HEK293T (cell line): ENCODE measurements around the gene ZNF33A.
"Not testable (repeated sequence)": the region's sequence is repeated elsewhere in the genome, so short reads cannot be mapped to it uniquely, and the experiment has no call there.

Source experiments
- CTCF ChIA-PET: fragments of 350-600 bp; formaldehyde crosslinking; extraction: SDS; loops from one replicate; lab custom pipeline; 2021; ENCODE audit warnings: antibody characterized with exemption, inconsistent platforms; lab: Yijun Ruan, JAX
- POLR2A ChIA-PET: fragments of 350-600 bp; formaldehyde crosslinking; extraction: SDS; loops from one replicate; lab custom pipeline; 2020; ENCODE audit warnings: antibody characterized with exemption, inconsistent platforms; lab: Yijun Ruan, JAX
- DNase-seq: peaks from one replicate; pipeline ENCODE4 v3.0.0; 2012; ENCODE audit warnings: mixed read lengths; ENCODE audit errors: extremely low spot score
- ARNT ChIP-seq: fragments of 450-650 bp; IDR thresholded peaks from 2 replicates; pipeline ENCODE4 v1.6.1; 2017; ENCODE audit warnings: mild to moderate bottlenecking
- BHLHE40 ChIP-seq: fragments of 450-650 bp; IDR thresholded peaks from 2 replicates; pipeline ENCODE4 v1.6.1; 2016; ENCODE audit warnings: mild to moderate bottlenecking, moderate library complexity, borderline replicate concordance
- CTBP1 ChIP-seq: fragments of 450-650 bp; IDR thresholded peaks from 2 replicates; pipeline ENCODE4 v1.6.1; 2016; ENCODE audit warnings: borderline replicate concordance
- ELF4 ChIP-seq: fragments of 450-650 bp; IDR thresholded peaks from 2 replicates; pipeline ENCODE4 v1.6.1; 2017; ENCODE audit warnings: antibody characterized with exemption
- FOXA1 ChIP-seq: fragments of 450-650 bp; IDR thresholded peaks from 2 replicates; pipeline ENCODE4 v1.6.1; 2016; ENCODE audit warnings: mild to moderate bottlenecking
- FOXK2 ChIP-seq: fragments of 450-650 bp; IDR thresholded peaks from 2 replicates; pipeline ENCODE4 v1.6.1; 2016; ENCODE audit warnings: mild to moderate bottlenecking
- FOXM1 ChIP-seq: fragments of 450-650 bp; IDR thresholded peaks from 2 replicates; pipeline ENCODE4 v1.6.1; 2017; ENCODE audit warnings: mild to moderate bottlenecking, borderline replicate concordance
- HDGF ChIP-seq: fragments of 450-650 bp; IDR thresholded peaks from 2 replicates; pipeline ENCODE4 v1.6.1; 2017; ENCODE audit warnings: antibody characterized with exemption, borderline replicate concordance
- L3MBTL2 ChIP-seq: fragments of 450-650 bp; conservative IDR thresholded peaks from 2 replicates; pipeline ENCODE4 v1.6.1; 2016; ENCODE audit warnings: mild to moderate bottlenecking
- LEF1 ChIP-seq: fragments of 450-650 bp; IDR thresholded peaks from 2 replicates; pipeline ENCODE4 v1.6.1; 2017; ENCODE audit warnings: mild to moderate bottlenecking, borderline replicate concordance
- NFRKB ChIP-seq: fragments of 450-650 bp; IDR thresholded peaks from 2 replicates; pipeline ENCODE4 v1.6.1; 2016; ENCODE audit warnings: mild to moderate bottlenecking, moderate library complexity
- PKNOX1 ChIP-seq: fragments of 450-650 bp; IDR thresholded peaks from 2 replicates; pipeline ENCODE4 v1.6.1; 2016
- SP1 ChIP-seq: fragments of 450-650 bp; IDR thresholded peaks from 2 replicates; pipeline ENCODE4 v1.6.1; 2017
- SUZ12 ChIP-seq: fragments of 450-650 bp; IDR thresholded peaks from 2 replicates; pipeline ENCODE4 v1.6.1; 2016; ENCODE audit warnings: mild to moderate bottlenecking
- TARDBP ChIP-seq: fragments of 450-650 bp; IDR thresholded peaks from 2 replicates; pipeline ENCODE4 v1.6.1; 2016
- ZNF384 ChIP-seq: fragments of 450-650 bp; IDR thresholded peaks from 2 replicates; pipeline ENCODE4 v1.6.1; 2016

ZNF33A gene

GRCh38 chr10:38050212-38050611, 39.7 kb downstream of the ZNF33A start:
- no peak for DNase-seq
- ChIA-PET POLR2A (no interaction called here), CTCF (no interaction called here)
- TF ChIP-seq ARNT, result no peak
- no peak for TF ChIP-seq SUZ12
- TF ChIP-seq CTBP1, result no peak
- TF ChIP-seq FOXK2, result no peak
- TF ChIP-seq HDGF, result no peak
- TF ChIP-seq LEF1, result no peak
- no peak for TF ChIP-seq ELF4
- no peak for TF ChIP-seq FOXM1
- no peak for TF ChIP-seq BHLHE40
- no peak for TF ChIP-seq FOXA1
- no peak for TF ChIP-seq PKNOX1
- TF ChIP-seq TARDBP, result no peak
- TF ChIP-seq ZNF384, result no peak
- no peak for TF ChIP-seq L3MBTL2
- no peak for TF ChIP-seq NFRKB

- ChIA-PET CTCF (no interaction called here), POLR2A (no interaction called here)
- TF ChIP-seq SUZ12 (no peak), CTBP1 (no peak), SP1 (no peak), TARDBP (no peak), ARNT (no peak), ZNF384 (no peak), FOXA1 (no peak), BHLHE40 (no peak), FOXK2 (no peak), HDGF (no peak), NFRKB (no peak), FOXM1 (no peak), LEF1 (no peak), L3MBTL2 (no peak), ELF4 (no peak)
Measured at GRCh38 chr10:38054361-38054797, 43.9 kb downstream of the ZNF33A start.

GRCh38 chr10:38055274-38055894, 44.9 kb downstream of the ZNF33A start:
- DNase-seq, POLR2A ChIA-PET, CTCF ChIA-PET: not testable (repeated sequence)

More at GRCh38 chr10:38054361-38054797, 43.9 kb downstream of the ZNF33A start:
- no peak for DNase-seq

GRCh38 chr10:38069663-38070062, 59.2 kb downstream of the ZNF33A start:
- POLR2A ChIA-PET, DNase-seq, CTCF ChIA-PET: not testable (repeated sequence)

GRCh38 chr10:38070501-38070900, 60.0 kb downstream of the ZNF33A start:
- DNase-seq, result no peak
- ChIA-PET CTCF (no interaction called here), POLR2A (no interaction called here)
- TF ChIP-seq L3MBTL2 (no peak), LEF1 (no peak), TARDBP (no peak), FOXK2 (no peak), HDGF (no peak), SUZ12 (no peak), NFRKB (no peak), ELF4 (no peak), ARNT (no peak), BHLHE40 (no peak), CTBP1 (no peak), PKNOX1 (no peak)

- ChIA-PET CTCF (no interaction called here), POLR2A (interaction anchor here (0.7 kb wide), 1 partner anchor 20 kb away, joined by 3 read pairs; no protein-coding TSS in a partner anchor)
- TF ChIP-seq L3MBTL2 (no peak), BHLHE40 (no peak), LEF1 (no peak)
- DNase-seq, result no peak
Measured at GRCh38 chr10:38072552-38072951, 62.1 kb downstream of the ZNF33A start.

- ChIA-PET POLR2A (no interaction called here), CTCF (no interaction called here)
- no peak for DNase-seq
- TF ChIP-seq BHLHE40 (no peak), CTBP1 (no peak), ELF4 (no peak), ZNF384 (no peak), FOXK2 (no peak), PKNOX1 (no peak)
Measured at GRCh38 chr10:38076687-38077086, 66.2 kb downstream of the ZNF33A start.

- DNase-seq, CTCF ChIA-PET: not testable (repeated sequence)
- POLR2A ChIA-PET, result interaction anchor here (0.5 to 3.2 kb wide), 3 partner anchors 21 to 83 kb away, joined by 3 to 8 read pairs (median 4); partner anchors contain the start of gene ZNF33A
Measured at GRCh38 chr10:38093318-38093717, 82.8 kb downstream of the ZNF33A start.
